ENCODE data around the gene ZBTB38.

Gene ZBTB38

GRCh38 chr3:141368062-141368924 lies at the start of gene ZBTB38:
ZBTB38 (plus strand) TSS chr3:141368504; CDS start chr3:141442389, 73,885 bp downstream.
- Histone ChIP-seq H3K36me3 (ENCODE audit: insufficient read depth, low read length) (no peaks in the 10 kb centered on the region), H3K9ac (ENCODE audit: low read depth, low read length) (peak within 1 kb of the TSS; percentile 55), H3K4me1 (ENCODE audit: insufficient read depth, low read length) (peaks cover 46% of the 10 kb centered on the region)

GRCh38 chr3:141320399-141321108 lies 47.8 kb upstream of the ZBTB38 start:
- Histone ChIP-seq H3K9me3 (ENCODE audit: control insufficient read depth, insufficient read depth, low read length) (no peaks in the 10 kb centered on the region), H3K9ac (ENCODE audit: low read depth, low read length) (no peak overlapping the region), H3K36me3 (ENCODE audit: insufficient read depth, low read length) (no peaks in the 10 kb centered on the region), H3K4me1 (ENCODE audit: insufficient read depth, low read length) (no peaks in the 10 kb centered on the region; the same call in 1 of the 2 replicates)

More at GRCh38 chr3:141368062-141368924, at the start of gene ZBTB38:
- H3K9me3 ChIP-seq (ENCODE audit: control insufficient read depth, insufficient read depth, low read length): no peaks in the 10 kb centered on the region

- Histone ChIP-seq H3K9ac (ENCODE audit: low read depth, low read length) (no peak overlapping the region), H3K36me3 (ENCODE audit: insufficient read depth, low read length) (no peaks in the 10 kb centered on the region), H3K9me3 (ENCODE audit: control insufficient read depth, insufficient read depth, low read length) (no peaks in the 10 kb centered on the region), H3K4me1 (ENCODE audit: insufficient read depth, low read length) (peaks cover 5% of the 10 kb centered on the region; the same call in 1 of the 2 replicates)
Observed at GRCh38 chr3:141321109-141321497, 47.2 kb upstream of the ZBTB38 start.

- Histone ChIP-seq H3K9me3 (ENCODE audit: control insufficient read depth, insufficient read depth, low read length) (no peaks in the 10 kb centered on the region), H3K4me1 (ENCODE audit: insufficient read depth, low read length) (peaks cover 15% of the 10 kb centered on the region; the same call in 1 of the 2 replicates), H3K9ac (ENCODE audit: low read depth, low read length) (no peak overlapping the region), H3K36me3 (ENCODE audit: insufficient read depth, low read length) (no peaks in the 10 kb centered on the region)
Observed at GRCh38 chr3:141323936-141324704, 44.2 kb upstream of the ZBTB38 start.

- peaks cover 15% of the 10 kb centered on the region; the same call in 1 of the 2 replicates for H3K4me1 ChIP-seq (ENCODE audit: insufficient read depth, low read length)
- no peaks in the 10 kb centered on the region for H3K36me3 ChIP-seq (ENCODE audit: insufficient read depth, low read length)
- H3K9me3 ChIP-seq (ENCODE audit: control insufficient read depth, insufficient read depth, low read length): no peaks in the 10 kb centered on the region
- no peak overlapping the region for H3K9ac ChIP-seq (ENCODE audit: low read depth, low read length)
Observed at GRCh38 chr3:141326123-141326522, 42.2 kb upstream of the ZBTB38 start.

GRCh38 chr3:141326626-141327025 lies 41.7 kb upstream of the ZBTB38 start:
- peaks cover 15% of the 10 kb centered on the region; the same call in 1 of the 2 replicates for H3K4me1 ChIP-seq (ENCODE audit: insufficient read depth, low read length)
- no peaks in the 10 kb centered on the region for H3K9me3 ChIP-seq (ENCODE audit: control insufficient read depth, insufficient read depth, low read length)
- H3K36me3 ChIP-seq (ENCODE audit: insufficient read depth, low read length): no peaks in the 10 kb centered on the region
- H3K9ac ChIP-seq (ENCODE audit: low read depth, low read length): no peak overlapping the region

GRCh38 chr3:141328286-141329166 lies 39.8 kb upstream of the ZBTB38 start:
- no peaks in the 10 kb centered on the region for H3K36me3 ChIP-seq (ENCODE audit: insufficient read depth, low read length)

GRCh38 chr3:141330235-141330634 lies 38.1 kb upstream of the ZBTB38 start:
- Histone ChIP-seq H3K36me3 (ENCODE audit: insufficient read depth, low read length) (no peaks in the 10 kb centered on the region), H3K4me1 (ENCODE audit: insufficient read depth, low read length) (peaks cover 15% of the 10 kb centered on the region; the same call in 1 of the 2 replicates), H3K9me3 (ENCODE audit: control insufficient read depth, insufficient read depth, low read length) (no peaks in the 10 kb centered on the region), H3K9ac (ENCODE audit: low read depth, low read length) (no peak overlapping the region)

More at GRCh38 chr3:141328286-141329166, 39.8 kb upstream of the ZBTB38 start:
- H3K9ac ChIP-seq (ENCODE audit: low read depth, low read length): no peak overlapping the region
- no peaks in the 10 kb centered on the region for H3K9me3 ChIP-seq (ENCODE audit: control insufficient read depth, insufficient read depth, low read length)
- peaks cover 15% of the 10 kb centered on the region; the same call in 1 of the 2 replicates for H3K4me1 ChIP-seq (ENCODE audit: insufficient read depth, low read length)

GRCh38 chr3:141330718-141331376 lies 37.5 kb upstream of the ZBTB38 start:
- H3K9me3 ChIP-seq (ENCODE audit: control insufficient read depth, insufficient read depth, low read length): no peaks in the 10 kb centered on the region
- peaks cover 12% of the 10 kb centered on the region; the same call in 1 of the 2 replicates for H3K4me1 ChIP-seq (ENCODE audit: insufficient read depth, low read length)
- no peaks in the 10 kb centered on the region for H3K36me3 ChIP-seq (ENCODE audit: insufficient read depth, low read length)
- H3K9ac ChIP-seq (ENCODE audit: low read depth, low read length): no peak overlapping the region

- no peaks in the 10 kb centered on the region for H3K36me3 ChIP-seq (ENCODE audit: insufficient read depth, low read length)
- H3K4me1 ChIP-seq (ENCODE audit: insufficient read depth, low read length): peaks cover 6% of the 10 kb centered on the region; the same call in 1 of the 2 replicates
- H3K9ac ChIP-seq (ENCODE audit: low read depth, low read length): no peak overlapping the region
- H3K9me3 ChIP-seq (ENCODE audit: control insufficient read depth, insufficient read depth, low read length): no peaks in the 10 kb centered on the region
Observed at GRCh38 chr3:141331377-141332318, 36.7 kb upstream of the ZBTB38 start.

- Histone ChIP-seq H3K9me3 (ENCODE audit: control insufficient read depth, insufficient read depth, low read length) (no peaks in the 10 kb centered on the region), H3K4me1 (ENCODE audit: insufficient read depth, low read length) (no peaks in the 10 kb centered on the region), H3K36me3 (ENCODE audit: insufficient read depth, low read length) (no peaks in the 10 kb centered on the region), H3K9ac (ENCODE audit: low read depth, low read length) (no peak overlapping the region)
Observed at GRCh38 chr3:141332416-141332815, 35.9 kb upstream of the ZBTB38 start.

Data from ES-I3 (cell line).